ENCODE measurements around the gene ALG11.

DNA sequence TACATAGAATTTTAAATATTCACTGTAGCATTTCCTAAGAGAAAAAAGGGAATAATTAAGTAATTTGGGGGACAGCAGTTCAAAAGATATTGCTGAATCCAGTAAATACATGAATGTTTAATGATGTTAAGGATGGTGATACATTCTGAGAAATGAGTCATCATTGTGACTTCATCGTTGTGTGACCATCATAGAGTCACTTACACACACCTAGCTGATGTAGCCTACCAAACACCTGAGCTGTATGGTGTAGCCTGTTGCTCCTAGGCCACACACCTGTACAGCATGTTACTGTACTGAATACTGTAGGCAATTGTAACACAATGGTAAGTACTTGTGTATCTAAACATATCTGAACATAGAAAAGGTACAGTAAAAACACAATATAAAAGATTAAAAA lies 35.8 kb upstream of the ALG11 start:
- TF ChIP-seq, protein P1, sequence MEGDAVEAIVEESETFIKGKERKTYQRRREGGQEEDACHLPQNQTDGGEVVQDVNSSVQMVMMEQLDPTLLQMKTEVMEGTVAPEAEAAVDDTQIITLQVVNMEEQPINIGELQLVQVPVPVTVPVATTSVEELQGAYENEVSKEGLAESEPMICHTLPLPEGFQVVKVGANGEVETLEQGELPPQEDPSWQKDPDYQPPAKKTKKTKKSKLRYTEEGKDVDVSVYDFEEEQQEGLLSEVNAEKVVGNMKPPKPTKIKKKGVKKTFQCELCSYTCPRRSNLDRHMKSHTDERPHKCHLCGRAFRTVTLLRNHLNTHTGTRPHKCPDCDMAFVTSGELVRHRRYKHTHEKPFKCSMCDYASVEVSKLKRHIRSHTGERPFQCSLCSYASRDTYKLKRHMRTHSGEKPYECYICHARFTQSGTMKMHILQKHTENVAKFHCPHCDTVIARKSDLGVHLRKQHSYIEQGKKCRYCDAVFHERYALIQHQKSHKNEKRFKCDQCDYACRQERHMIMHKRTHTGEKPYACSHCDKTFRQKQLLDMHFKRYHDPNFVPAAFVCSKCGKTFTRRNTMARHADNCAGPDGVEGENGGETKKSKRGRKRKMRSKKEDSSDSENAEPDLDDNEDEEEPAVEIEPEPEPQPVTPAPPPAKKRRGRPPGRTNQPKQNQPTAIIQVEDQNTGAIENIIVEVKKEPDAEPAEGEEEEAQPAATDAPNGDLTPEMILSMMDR (IDR thresholded peaks at IDR 0.05), result no peak
- TF ChIP-seq POLR2A (IDR thresholded peaks at IDR 0.05), result no peak

All from heart left ventricle (tissue), 13 donors.